NCI-H69 (cell line): Measurements from ENCODE around the gene COQ5.
A peak's percentile ranks its signal among the peaks of the same experiment; 100 is the strongest.

Experiments
- DNase-seq: peaks from one replicate; lab custom pipeline; 2025; lab: John Stamatoyannopoulos, UW

Gene COQ5

GRCh38 chr12:120483621-120484020 is 45.3 kb downstream of the COQ5 start:
- no peak for DNase-seq

- DNase-seq, result no peak
Measured at GRCh38 chr12:120481022-120481767, 47.8 kb downstream of the COQ5 start.

- no peak for DNase-seq
Measured at GRCh38 chr12:120480211-120480610, 48.7 kb downstream of the COQ5 start.

- no peak for DNase-seq
Measured at GRCh38 chr12:120479458-120479857, 49.5 kb downstream of the COQ5 start.

- no peak for DNase-seq
Measured at GRCh38 chr12:120475643-120476042, 53.3 kb downstream of the COQ5 start.

GRCh38 chr12:120474616-120474960 is 54.4 kb downstream of the COQ5 start:
- peak; percentile 37 for DNase-seq

GRCh38 chr12:120473807-120474615 is 54.9 kb downstream of the COQ5 start:
- DNase-seq, result no peak

- no peak for DNase-seq
Measured at GRCh38 chr12:120472521-120472920, 56.4 kb downstream of the COQ5 start.

GRCh38 chr12:120470150-120470784 is 58.7 kb downstream of the COQ5 start:
- peak; percentile 67 for DNase-seq

GRCh38 chr12:120469450-120470149 is 59.4 kb downstream of the COQ5 start, which contains the start of gene SRSF9:
SRSF9 (minus strand) TSS chr12:120469748; CDS start chr12:120469609, 139 bp downstream.
- peak; percentile 99 for DNase-seq

- DNase-seq, result peak; percentile 85
Measured at GRCh38 chr12:120468821-120469449, 60.0 kb downstream of the COQ5 start.

GRCh38 chr12:120468325-120468820 is 60.6 kb downstream of the COQ5 start:
- DNase-seq, result peak; percentile 67

GRCh38 chr12:120467439-120467838 is 61.5 kb downstream of the COQ5 start:
- no peak for DNase-seq

- peak; percentile 59 for DNase-seq
Measured at GRCh38 chr12:120466560-120467315, 62.2 kb downstream of the COQ5 start.

- DNase-seq, result no peak
Measured at GRCh38 chr12:120465756-120466155, 63.2 kb downstream of the COQ5 start.

- DNase-seq, result no peak
Measured at GRCh38 chr12:120463712-120464111, 65.2 kb downstream of the COQ5 start.

- DNase-seq, result no peak
Measured at GRCh38 chr12:120462099-120462640, 66.8 kb downstream of the COQ5 start.

GRCh38 chr12:120460157-120460556 is 68.8 kb downstream of the COQ5 start:
- DNase-seq, result no peak

GRCh38 chr12:120457133-120457532 is 71.8 kb downstream of the COQ5 start:
- DNase-seq, result peak; percentile 28

- DNase-seq, result no peak
Measured at GRCh38 chr12:120455302-120455701, 73.7 kb downstream of the COQ5 start.
